OCI-LY1 (cell line): ENCODE data around the gene SCRG1.

Experiments used
- CTCF ChIP-seq: fragments of 200-600 bp; sonication (generic), shearing (Covaris generic); IDR thresholded peaks from 2 replicates; pipeline ENCODE4 v1.5.1; 2017; ENCODE audit warnings: mild to moderate bottlenecking, antibody characterized with exemption, low read length, moderate library complexity, mixed read lengths
- EZH2 ChIP-seq: fragments of 200-600 bp; sonication (generic), shearing (Covaris generic); IDR thresholded peaks from 2 replicates; pipeline ENCODE4 v1.8.0; 2017; ENCODE audit warnings: borderline replicate concordance, mixed run types, mild to moderate bottlenecking, antibody characterized with exemption, low read length, moderate library complexity, mixed read lengths

GRCh38 chr4:173446416-173446815, 47.5 kb upstream of the SCRG1 start:
- TF ChIP-seq EZH2 (no peak), CTCF (no peak)
